ENCODE data around the gene A2ML1.
"Not testable (repeated sequence)": the region's sequence is repeated elsewhere in the genome, so short reads cannot be mapped to it uniquely, and the experiment has no call there.

Gene A2ML1

DNA sequence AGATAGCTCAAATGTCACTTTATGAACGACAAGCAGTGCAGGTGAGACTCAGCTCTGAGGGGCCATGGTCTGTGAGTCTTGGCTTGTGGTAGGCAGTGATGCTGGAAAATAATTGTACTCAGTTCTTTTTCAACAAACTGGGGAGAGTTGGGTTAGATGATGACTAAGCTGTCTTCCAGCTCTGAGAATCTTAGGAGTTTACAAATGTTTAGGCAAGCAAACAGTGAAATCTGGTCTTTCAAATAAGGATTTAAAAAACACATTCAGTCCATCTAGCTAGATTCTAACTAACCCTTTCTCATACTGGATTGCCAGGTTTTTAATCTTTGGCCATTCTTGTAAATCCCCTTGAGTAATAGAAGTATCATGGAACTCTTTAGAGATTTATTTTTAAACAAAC lies 95.3 kb downstream of the A2ML1 start:
- H3K4me3 ChIP-seq (ENCODE audit: low read depth, low read length), result no peak overlapping the region
- H3K27ac ChIP-seq (ENCODE audit: low read depth, low read length), result no peak overlapping the region
- H3K79me2 ChIP-seq (ENCODE audit: control insufficient read depth, insufficient read depth, low read length, unreplicated experiment), result peaks cover 7% of the 10 kb centered on the region
- H3K4me1 ChIP-seq (ENCODE audit: control insufficient read depth, insufficient read depth, low read length, unreplicated experiment), result peaks cover 9% of the 10 kb centered on the region
- H2AFZ ChIP-seq (ENCODE audit: low read length, unreplicated experiment), result no peak overlapping the region
- H3K27me3 ChIP-seq (ENCODE audit: insufficient read depth, low read length), result no peaks in the 10 kb centered on the region
- no peaks in the 10 kb centered on the region for H3K36me3 ChIP-seq (ENCODE audit: insufficient read depth, low read length)

DNA sequence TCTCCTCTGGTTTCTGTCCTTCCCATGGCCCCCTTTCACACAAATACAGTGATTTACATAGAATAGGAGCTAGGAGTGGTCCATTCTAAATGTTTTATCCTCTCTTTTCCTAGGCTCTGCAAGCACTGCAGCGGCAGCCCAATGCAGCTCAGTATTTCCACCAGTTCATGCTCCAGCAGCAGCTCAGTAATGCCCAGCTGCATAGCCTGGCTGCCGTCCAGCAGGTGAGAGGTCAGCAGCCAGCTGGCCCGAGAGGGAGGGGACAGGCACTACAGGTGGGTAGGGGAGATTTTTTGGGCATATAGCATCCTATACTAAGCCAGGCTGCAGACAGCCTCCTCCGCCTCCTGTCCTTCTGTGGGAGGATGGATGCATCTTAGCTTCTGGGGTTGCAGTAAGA lies 97.2 kb downstream of the A2ML1 start:
- not testable (repeated sequence) for H3K4me1 ChIP-seq (ENCODE audit: control insufficient read depth, insufficient read depth, low read length, unreplicated experiment); H3K36me3 ChIP-seq (ENCODE audit: insufficient read depth, low read length); H2AFZ ChIP-seq (ENCODE audit: low read length, unreplicated experiment); H3K79me2 ChIP-seq (ENCODE audit: control insufficient read depth, insufficient read depth, low read length, unreplicated experiment); H3K4me3 ChIP-seq (ENCODE audit: low read depth, low read length); H3K27ac ChIP-seq (ENCODE audit: low read depth, low read length); H3K27me3 ChIP-seq (ENCODE audit: insufficient read depth, low read length)

DNA sequence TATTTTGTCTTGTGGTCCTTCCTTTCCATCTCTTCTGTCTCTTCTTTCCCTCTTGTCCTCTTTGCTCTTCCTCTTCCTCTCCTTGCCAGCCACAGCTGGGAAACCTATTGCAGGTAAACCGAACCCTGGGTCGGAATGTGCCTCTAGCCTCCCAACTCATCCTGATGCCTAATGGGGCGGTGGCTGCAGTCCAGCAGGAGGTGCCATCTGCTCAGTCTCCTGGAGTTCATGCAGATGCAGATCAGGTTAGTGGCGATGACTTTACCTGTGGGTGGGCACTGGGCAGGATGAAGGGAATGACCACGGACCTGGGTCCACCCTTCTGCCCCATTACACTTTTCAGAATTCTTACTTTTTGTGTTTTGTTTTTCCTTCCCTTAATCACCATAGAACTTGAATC lies 100.1 kb downstream of the A2ML1 start:
- Histone ChIP-seq H3K27ac (ENCODE audit: low read depth, low read length) (no peak overlapping the region), H3K79me2 (ENCODE audit: control insufficient read depth, insufficient read depth, low read length, unreplicated experiment) (no peaks in the 10 kb centered on the region), H2AFZ (ENCODE audit: low read length, unreplicated experiment) (no peak overlapping the region), H3K27me3 (ENCODE audit: insufficient read depth, low read length) (no peaks in the 10 kb centered on the region), H3K36me3 (ENCODE audit: insufficient read depth, low read length) (no peaks in the 10 kb centered on the region), H3K4me1 (ENCODE audit: control insufficient read depth, insufficient read depth, low read length, unreplicated experiment) (no peaks in the 10 kb centered on the region), H3K4me3 (ENCODE audit: low read depth, low read length) (no peak overlapping the region)
